ENCODE results near the gene EPB41L1.

EPB41L1 gene

DNA sequence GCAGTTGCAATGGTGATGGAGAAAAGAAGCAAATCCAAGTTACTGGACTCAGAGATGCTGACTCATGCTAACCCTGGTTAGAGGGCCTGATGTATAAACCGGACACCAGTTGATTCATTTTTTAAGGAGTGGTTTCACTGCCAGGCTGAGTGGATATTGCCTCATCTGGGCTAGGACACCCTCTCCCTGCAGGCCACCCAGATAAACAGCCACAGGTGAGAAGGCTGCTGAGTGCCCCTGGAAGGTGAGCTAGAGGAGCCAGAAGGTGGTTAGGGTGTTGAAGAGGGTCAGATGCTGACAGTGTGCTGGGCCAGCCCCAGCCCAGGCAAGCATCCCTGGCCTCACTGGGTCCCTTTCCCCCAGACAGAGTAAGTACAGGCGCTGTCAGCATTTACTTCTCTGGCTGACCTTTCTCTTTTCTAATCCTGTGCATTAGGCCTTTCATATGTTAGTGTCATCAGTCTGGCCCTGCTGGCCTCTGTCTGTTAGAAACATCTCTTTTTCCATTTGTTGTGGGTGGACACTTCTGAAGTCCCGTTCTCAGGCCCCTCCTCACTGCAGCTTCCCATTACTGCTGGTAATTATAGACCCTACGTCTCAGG, 13.5 kb downstream of the EPB41L1 start:
- no peak overlapping the region for H3K4me2 ChIP-seq (ENCODE audit: low read length)
- no peak for TF ChIP-seq EZH2phosphoT487 (IDR thresholded peaks at IDR 0.05; ENCODE audit: low read depth)
- no peak for TF ChIP-seq CTCF (IDR thresholded peaks at IDR 0.05; ENCODE audit: low read depth, low read length)
- H3K4me3 ChIP-seq (ENCODE audit: low read length): no peak overlapping the region
- peaks cover 12% of the 10 kb centered on the region for H3K27me3 ChIP-seq (ENCODE audit: low read depth, low read length)
- H3K4me1 ChIP-seq (ENCODE audit: low read length): peaks cover 10% of the 10 kb centered on the region
- H4K20me1 ChIP-seq (ENCODE audit: insufficient read depth, low read length): no peaks in the 10 kb centered on the region
- no peak overlapping the region for H3K27ac ChIP-seq (ENCODE audit: low read length)
- H3K9me3 ChIP-seq (ENCODE audit: insufficient read depth, low read length): no peaks in the 10 kb centered on the region
- no peaks in the 10 kb centered on the region for H3K36me3 ChIP-seq (replicated peaks; ENCODE audit: low read depth, low read length)
- no peak overlapping the region for H3K9ac ChIP-seq (ENCODE audit: low read length)
- no peaks in the 10 kb centered on the region for H3K79me2 ChIP-seq (ENCODE audit: low read length)
- no peak overlapping the region for H2AFZ ChIP-seq (ENCODE audit: low read depth, low read length)

DNA sequence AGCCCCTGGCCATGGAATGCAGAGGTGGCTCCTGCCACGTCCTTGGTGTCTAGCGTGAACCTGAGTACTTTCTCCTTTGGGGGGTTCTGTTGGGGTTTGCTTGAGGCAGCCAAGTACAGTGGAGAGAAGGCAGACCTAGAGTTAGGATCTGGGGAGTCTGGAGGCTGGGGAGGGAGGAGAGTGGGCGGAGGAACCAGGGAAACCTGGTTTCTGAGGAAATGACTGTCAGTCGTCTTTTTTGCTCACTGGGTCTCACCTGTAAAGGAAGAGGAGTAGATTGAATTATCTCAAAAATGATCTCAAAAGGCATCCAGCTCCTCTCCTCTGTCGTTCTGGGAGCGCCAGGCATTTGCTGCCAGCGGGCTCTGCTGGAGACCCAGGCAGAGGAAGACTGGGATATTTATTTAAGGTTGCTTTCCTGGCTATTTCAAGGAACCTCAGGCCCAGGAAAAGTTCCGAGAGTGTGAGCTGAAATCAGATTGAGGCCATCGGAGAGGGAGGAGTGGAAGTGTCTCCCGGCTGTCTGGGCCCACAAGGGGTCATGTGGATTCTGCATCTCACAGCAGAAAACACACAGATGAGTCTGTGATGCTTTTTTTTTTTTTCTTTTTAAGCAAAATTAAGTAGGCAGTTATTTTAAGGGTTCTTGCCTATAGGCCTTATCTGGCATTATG, 16.1 kb downstream of the EPB41L1 start:
- Histone ChIP-seq H3K4me3 (ENCODE audit: low read length) (no peak overlapping the region), H3K4me2 (ENCODE audit: low read length) (no peak overlapping the region), H4K20me1 (ENCODE audit: insufficient read depth, low read length) (no peaks in the 10 kb centered on the region), H3K79me2 (ENCODE audit: low read length) (no peaks in the 10 kb centered on the region), H3K36me3 (replicated peaks; ENCODE audit: low read depth, low read length) (no peaks in the 10 kb centered on the region), H3K27ac (ENCODE audit: low read length) (no peak overlapping the region), H3K9ac (ENCODE audit: low read length) (no peak overlapping the region), H3K27me3 (ENCODE audit: low read depth, low read length) (peaks cover 4% of the 10 kb centered on the region; the same call in 1 of the 2 replicates), H3K9me3 (ENCODE audit: insufficient read depth, low read length) (no peaks in the 10 kb centered on the region), H2AFZ (ENCODE audit: low read depth, low read length) (no peak overlapping the region), H3K4me1 (ENCODE audit: low read length) (peaks cover 3% of the 10 kb centered on the region)
- no peak for TF ChIP-seq EZH2phosphoT487 (IDR thresholded peaks at IDR 0.05; ENCODE audit: low read depth)
- no peak for TF ChIP-seq CTCF (IDR thresholded peaks at IDR 0.05; ENCODE audit: low read depth, low read length)

DNA sequence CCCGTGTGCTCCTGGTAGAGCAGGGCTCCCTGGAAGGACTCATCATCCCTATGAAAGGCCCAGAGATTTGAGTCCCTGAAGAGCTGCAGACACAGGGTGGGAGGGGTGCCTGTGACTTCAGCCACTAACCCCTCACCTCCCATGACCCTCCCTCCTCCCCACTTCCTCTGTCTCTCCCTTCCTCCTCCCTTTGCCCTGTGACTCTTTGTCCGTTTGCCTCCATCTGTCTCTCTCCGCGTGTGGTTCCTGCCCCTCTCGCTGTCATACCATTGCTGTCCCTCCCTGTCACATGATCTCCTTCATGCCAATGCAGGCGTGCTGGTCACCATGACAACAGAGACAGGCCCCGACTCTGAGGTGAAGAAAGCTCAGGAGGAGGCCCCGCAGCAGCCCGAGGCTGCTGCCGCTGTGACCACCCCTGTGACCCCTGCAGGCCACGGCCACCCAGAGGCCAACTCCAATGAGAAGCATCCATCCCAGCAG, 19.0 kb downstream of the EPB41L1 start:
- TF ChIP-seq CTCF (IDR thresholded peaks at IDR 0.05; ENCODE audit: low read depth, low read length) (no peak), EZH2phosphoT487 (IDR thresholded peaks at IDR 0.05; ENCODE audit: low read depth) (no peak)
- H3K36me3 ChIP-seq (replicated peaks; ENCODE audit: low read depth, low read length): no peaks in the 10 kb centered on the region
- no peak overlapping the region for H3K4me2 ChIP-seq (ENCODE audit: low read length)

DNA sequence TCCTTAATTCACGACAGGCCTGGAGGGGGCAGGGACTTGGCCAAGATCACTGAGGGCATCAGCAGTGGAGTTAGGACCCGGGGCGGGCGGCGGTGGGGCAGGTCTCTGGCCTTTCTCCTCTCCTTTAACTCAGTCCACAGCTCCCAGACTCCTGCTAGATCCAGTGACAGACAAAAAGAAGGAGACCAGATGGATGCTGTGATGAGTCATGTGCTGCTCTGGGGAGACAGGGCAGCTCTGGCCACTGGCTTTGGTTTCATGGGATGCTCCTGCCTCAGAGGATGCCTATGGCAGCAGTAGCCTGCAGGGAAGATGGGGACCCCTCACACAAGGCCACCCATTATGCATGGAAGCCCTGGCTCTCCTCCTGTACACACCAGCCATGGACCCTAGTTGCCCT, 20.5 kb downstream of the EPB41L1 start:
- H3K4me3 ChIP-seq (ENCODE audit: low read length): no peak overlapping the region
- no peak overlapping the region for H3K9ac ChIP-seq (ENCODE audit: low read length)
- no peaks in the 10 kb centered on the region for H3K79me2 ChIP-seq (ENCODE audit: low read length)
- no peak overlapping the region for H2AFZ ChIP-seq (ENCODE audit: low read depth, low read length)
- no peaks in the 10 kb centered on the region for H4K20me1 ChIP-seq (ENCODE audit: insufficient read depth, low read length)
- H3K4me2 ChIP-seq (ENCODE audit: low read length): no peak overlapping the region
- no peaks in the 10 kb centered on the region for H3K36me3 ChIP-seq (replicated peaks; ENCODE audit: low read depth, low read length)
- no peaks in the 10 kb centered on the region for H3K4me1 ChIP-seq (ENCODE audit: low read length)
- peaks cover 8% of the 10 kb centered on the region for H3K27me3 ChIP-seq (ENCODE audit: low read depth, low read length)
- H3K9me3 ChIP-seq (ENCODE audit: insufficient read depth, low read length): no peaks in the 10 kb centered on the region
- TF ChIP-seq CTCF (IDR thresholded peaks at IDR 0.05; ENCODE audit: low read depth, low read length): no peak
- no peak for TF ChIP-seq EZH2phosphoT487 (IDR thresholded peaks at IDR 0.05; ENCODE audit: low read depth)
- H3K27ac ChIP-seq (ENCODE audit: low read length): no peak overlapping the region

More for the DNA sequence above, 19.0 kb downstream of the EPB41L1 start:
- no peak overlapping the region for H3K9ac ChIP-seq (ENCODE audit: low read length)
- no peak overlapping the region for H3K27ac ChIP-seq (ENCODE audit: low read length)
- no peaks in the 10 kb centered on the region for H3K9me3 ChIP-seq (ENCODE audit: insufficient read depth, low read length)
- no peak overlapping the region for H3K4me3 ChIP-seq (ENCODE audit: low read length)
- no peaks in the 10 kb centered on the region for H3K4me1 ChIP-seq (ENCODE audit: low read length)
- H2AFZ ChIP-seq (ENCODE audit: low read depth, low read length): no peak overlapping the region
- no peaks in the 10 kb centered on the region for H3K79me2 ChIP-seq (ENCODE audit: low read length)
- H3K27me3 ChIP-seq (ENCODE audit: low read depth, low read length): peaks cover 8% of the 10 kb centered on the region
- H4K20me1 ChIP-seq (ENCODE audit: insufficient read depth, low read length): no peaks in the 10 kb centered on the region

All from OCI-LY3 (cell line).